Pancreas (tissue), 10 donors: ENCODE measurements around the gene MVB12A. TPM values are rescaled to one million over a fixed set of nuclear protein-coding genes. Genes with fewer than 3 reads are reported as not detected.

Source experiments
- ATAC-seq, 4 donors: fragments of 200-7000 bp; cut with Tn5 transposase; one replicate each; pipeline versions ENCODE4 v1.8.0 to v1.9.1; 2020; ENCODE audit warnings: mild to moderate bottlenecking in 4 of 4, moderate library complexity in 4 of 4
- DNase-seq, 6 donors: peaks; one replicate each; pipeline ENCODE4 v3.0.0-alpha.2; 2020
- FAIRE-seq: peaks from 2 replicates; lab custom pipeline; 2012; peaks lifted over from hg19 to GRCh38; lab: Jason Lieb, UNC
- H3K27ac ChIP-seq, 4 donors: fragments of 200-600 bp; sonication (generic); 1 replicate in 3 of 4; 2 replicates in 1 of 4; pipeline versions ENCODE4 v1.5.0 to v1.8.0; 2020
- H3K27me3 ChIP-seq, 4 donors: fragments of 200-600 bp; one replicate each; pipeline ENCODE4 v1.8.0; 2021
- H3K36me3 ChIP-seq, 3 donors: fragments of 200-600 bp; sonication (generic) in 1 of 3; one replicate each; pipeline versions ENCODE4 v1.5.0 to v1.8.0; 2020 to 2021
- H3K4me1 ChIP-seq, 3 donors: fragments of 200-600 bp; one replicate each; pipeline ENCODE4 v1.8.0; 2021
- H3K4me3 ChIP-seq, 4 donors: fragments of 200-600 bp; sonication (generic) in 2 of 4; one replicate each; pipeline versions ENCODE4 v1.5.0 to v1.8.0; 2020 to 2021
- H3K9me3 ChIP-seq, 4 donors: fragments of 200-600 bp; one replicate each; pipeline ENCODE4 v1.8.0; 2021
- WGBS, 2 donors: extraction: QIAGEN DNeasy Blood & Tissue Kit; methylation state at CpG; one replicate each; pipeline ENCODE4 v1.1.7; 2013; 5-methylcytosine and 5-hydroxymethylcytosine counted together
- intact Hi-C, 3 donors: fragments of 100-400 bp; cut with DNase I; formaldehyde crosslinking; loops; one replicate each; pipeline versions ENCODE4 v1.11.1 to v1.14.2; 2022
- polyA plus RNA-seq, 2 donors: library from polyadenylated mRNA; stranded (reverse); fragments of 200-250 nt; gene quantifications; one replicate each; pipeline ENCODE4 v1.2.3, GENCODE V29; 2013
- total RNA-seq, 6 donors: library from RNA; stranded (reverse); fragmentation: NEBNext Ultra II Directional in 4 of 6; extraction: Animal tissue kit (Norgen Biotek cat#: 25700) in 4 of 6; gene quantifications; one replicate each; pipeline versions ENCODE4 v1.2.1 to v1.2.4, GENCODE V29; 2021 to 2023
- TF ChIP-seq, protein P1 (sequence below), 4 donors: fragments of 200-600 bp; sonication (generic) in 3 of 4; IDR thresholded peaks; one replicate each; pipeline versions ENCODE4 v1.5.0 to v1.8.0; 2021; ENCODE audit warnings: antibody characterized with exemption in 4 of 4
- donor health status: healthy with polysubstance abuse.
- donor health status: DM: no; HTN: no; CAD: no; lungs with moderate emphysema.
- donor health status: DM: no; HTN: no; CAD: no.
- donor health status: control.
- donor health status: control.
- donor health status: Bipolar disorder and iron deficiency.
- donor health status: DM: yes; HTN: yes; CAD: no.
- donor health status: DM: no; HTN: no; CAD: no.
- donor health status: DM: no; HTN: no; CAD: no.
- donor health status: DM: yes; HTN: yes; CAD: no.

The MVB12A gene
- total and polyA plus RNA-seq, 8 donors, result 20.6 to 58.7 (median 25.4) TPM

DNA sequence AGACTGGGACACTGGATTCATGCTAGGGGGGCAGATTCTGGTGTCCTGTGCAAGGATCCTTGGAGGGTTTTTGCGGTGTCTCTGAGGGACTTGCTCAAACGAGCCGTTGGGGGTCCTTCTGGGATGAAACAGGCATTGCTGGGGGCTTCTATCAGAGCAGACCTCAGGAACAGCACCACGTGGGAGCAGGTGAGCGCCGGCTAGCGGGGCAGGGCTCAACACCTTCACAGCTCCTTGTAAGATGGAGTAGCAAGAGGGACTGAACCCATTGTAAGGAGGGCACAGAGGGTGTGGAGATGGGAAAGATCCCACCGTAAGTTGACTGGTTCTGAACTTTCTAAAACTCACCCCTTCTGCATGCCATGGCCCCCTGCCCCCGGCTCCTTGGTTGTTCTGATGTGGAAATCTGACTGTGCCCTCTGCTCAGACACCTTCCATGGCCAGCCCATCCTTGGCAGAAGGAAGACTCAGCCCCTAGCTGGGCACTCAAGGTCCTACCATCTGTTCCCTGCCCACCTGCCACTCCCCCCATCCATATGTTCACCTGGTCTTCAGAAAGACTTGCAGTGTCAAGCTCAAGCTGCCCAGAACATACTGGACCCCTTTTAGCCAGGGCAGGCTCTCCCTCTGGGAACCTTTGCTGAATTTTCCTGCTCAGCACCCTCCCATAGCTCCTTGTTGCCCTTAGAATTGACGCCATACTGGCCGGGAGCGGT, 51.7 kb downstream of the MVB12A start:
- intact Hi-C loops, result no loop called here
- 53% methylated on average over 12 of the region's 12 CpGs for WGBS, 2 donors
- FAIRE-seq (no peak), ATAC-seq (no peak), DNase-seq (peak in 1 of 6 donors; percentile 32)
- Histone ChIP-seq H3K4me3 (peak overlapping the region in 3 of 4 donors; percentile 3 to 78 (median 77)), H3K9me3 (no peaks in the 10 kb centered on the region), H3K36me3 (no peaks in the 10 kb centered on the region), H3K4me1 (peaks cover 0 to 15% (median 0%) of the 10 kb centered on the region in 3 donors), H3K27ac (no peak overlapping the region), H3K27me3 (no peaks in the 10 kb centered on the region)
- TF ChIP-seq, protein P1, sequence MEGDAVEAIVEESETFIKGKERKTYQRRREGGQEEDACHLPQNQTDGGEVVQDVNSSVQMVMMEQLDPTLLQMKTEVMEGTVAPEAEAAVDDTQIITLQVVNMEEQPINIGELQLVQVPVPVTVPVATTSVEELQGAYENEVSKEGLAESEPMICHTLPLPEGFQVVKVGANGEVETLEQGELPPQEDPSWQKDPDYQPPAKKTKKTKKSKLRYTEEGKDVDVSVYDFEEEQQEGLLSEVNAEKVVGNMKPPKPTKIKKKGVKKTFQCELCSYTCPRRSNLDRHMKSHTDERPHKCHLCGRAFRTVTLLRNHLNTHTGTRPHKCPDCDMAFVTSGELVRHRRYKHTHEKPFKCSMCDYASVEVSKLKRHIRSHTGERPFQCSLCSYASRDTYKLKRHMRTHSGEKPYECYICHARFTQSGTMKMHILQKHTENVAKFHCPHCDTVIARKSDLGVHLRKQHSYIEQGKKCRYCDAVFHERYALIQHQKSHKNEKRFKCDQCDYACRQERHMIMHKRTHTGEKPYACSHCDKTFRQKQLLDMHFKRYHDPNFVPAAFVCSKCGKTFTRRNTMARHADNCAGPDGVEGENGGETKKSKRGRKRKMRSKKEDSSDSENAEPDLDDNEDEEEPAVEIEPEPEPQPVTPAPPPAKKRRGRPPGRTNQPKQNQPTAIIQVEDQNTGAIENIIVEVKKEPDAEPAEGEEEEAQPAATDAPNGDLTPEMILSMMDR (IDR thresholded peaks at IDR 0.05), result no peak

DNA sequence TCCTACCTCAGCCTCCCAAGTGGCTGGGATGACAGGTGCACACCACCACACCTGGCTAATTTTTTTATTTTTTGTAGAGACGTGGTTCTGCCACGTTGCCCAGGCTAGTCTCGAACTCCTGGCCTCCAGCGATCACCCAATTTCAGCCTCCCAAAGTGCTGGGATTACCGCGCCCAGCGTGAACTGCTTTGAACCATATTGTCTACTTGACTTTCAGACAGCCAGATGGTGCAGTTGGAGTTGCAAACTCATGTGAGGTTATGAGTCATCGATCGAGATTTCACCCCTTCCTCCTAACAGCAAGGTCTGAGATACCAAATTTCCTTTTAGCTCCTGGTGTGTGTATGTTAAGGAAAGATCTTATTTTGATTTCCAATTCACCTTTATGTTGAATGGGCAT, 53.2 kb downstream of the MVB12A start:
- Histone ChIP-seq H3K27ac (peak overlapping the region in 2 of 4 donors; percentile 23 to 27), H3K4me3 (no peak overlapping the region), H3K36me3 (no peaks in the 10 kb centered on the region), H3K9me3 (no peaks in the 10 kb centered on the region), H3K27me3 (no peaks in the 10 kb centered on the region), H3K4me1 (peaks cover 0 to 15% (median 0%) of the 10 kb centered on the region in 3 donors)
- no peak for DNase-seq
- ATAC-seq, result no peak
- TF ChIP-seq, protein P1 (IDR thresholded peaks at IDR 0.05), result no peak
- 87 to 90% methylated on average over 9 of the region's 9 CpGs for WGBS, 2 donors
- intact Hi-C loops, result no loop called here
- no peak for FAIRE-seq

Other genes starting within 250 kb of the MVB12A start
- 10 to 100 TPM; 12.8 to 22.4 (median 16.4) TPM for gene USE1, start 204.7 kb upstream of the MVB12A start, total RNA-seq
- 10 to 100 TPM; 43.3 to 46.6 TPM for gene USE1, start 204.7 kb upstream of the MVB12A start, polyA plus RNA-seq
- 10 to 100 TPM; 13.4 to 19.6 (median 16.9) TPM for gene OCEL1, start 193.8 kb upstream of the MVB12A start, total RNA-seq
- 10 to 100 TPM; 20.9 to 28.4 TPM for gene OCEL1, start 193.8 kb upstream of the MVB12A start, polyA plus RNA-seq
- 10 to 100 TPM; 32.5 to 51.2 (median 39.7) TPM for gene NR2F6, start 174.1 kb upstream of the MVB12A start, total RNA-seq
- 10 to 100 TPM; 21.3 to 23.5 TPM for gene NR2F6, start 174.1 kb upstream of the MVB12A start, polyA plus RNA-seq
- 1 to 10 TPM; 1.2 to 2.9 (median 1.8) TPM for gene USHBP1, start 155.3 kb upstream of the MVB12A start, total RNA-seq
- 10 to 100 TPM in 1 of 2 donors, 1 to 10 TPM in 1; 9.3 to 11.1 TPM for gene USHBP1, start 155.3 kb upstream of the MVB12A start, polyA plus RNA-seq
- 10 to 100 TPM; 25.5 to 46.8 (median 31.8) TPM for gene BABAM1, start 152.6 kb upstream of the MVB12A start, total RNA-seq
- 10 to 100 TPM; 64.1 to 71.1 TPM for gene BABAM1, start 152.6 kb upstream of the MVB12A start, polyA plus RNA-seq
- gene ANKLE1, start 138.1 kb upstream of the MVB12A start, total RNA-seq, result under 1 TPM in 5 of 6 donors, not detected in 1; 0.04 to 0.59 (median 0.12) TPM
- gene ANKLE1, start 138.1 kb upstream of the MVB12A start, polyA plus RNA-seq, result under 1 TPM; 0.23 to 0.35 TPM
- 1 to 10 TPM; 5.2 to 8.6 (median 6.0) TPM for gene ABHD8, start 116.6 kb upstream of the MVB12A start, total RNA-seq
- 1 to 10 TPM; 8.5 TPM for gene ABHD8, start 116.6 kb upstream of the MVB12A start, polyA plus RNA-seq
- gene MRPL34, start 114.2 kb upstream of the MVB12A start, total RNA-seq, result 10 to 100 TPM; 32.4 to 41.9 (median 37.1) TPM
- gene MRPL34, start 114.2 kb upstream of the MVB12A start, polyA plus RNA-seq, result 10 to 100 TPM; 42.9 to 78.1 TPM
- gene DDA1, start 110.5 kb upstream of the MVB12A start, total RNA-seq, result 10 to 100 TPM in 3 of 6 donors, 1 to 10 TPM in 3; 6.1 to 12.4 (median 9.3) TPM
- 10 to 100 TPM; 21.4 to 25.4 TPM for gene DDA1, start 110.5 kb upstream of the MVB12A start, polyA plus RNA-seq
- gene ANO8, start 85.2 kb upstream of the MVB12A start, total RNA-seq, result 10 to 100 TPM in 1 of 6 donors, 1 to 10 TPM in 5; 4.9 to 10.2 (median 5.4) TPM
- 10 to 100 TPM in 1 of 2 donors, 1 to 10 TPM in 1; 7.1 to 19.0 TPM for gene ANO8, start 85.2 kb upstream of the MVB12A start, polyA plus RNA-seq
- 10 to 100 TPM in 3 of 6 donors, 1 to 10 TPM in 3; 9.1 to 15.2 (median 11.2) TPM for gene GTPBP3, start 82.5 kb upstream of the MVB12A start, total RNA-seq
- gene GTPBP3, start 82.5 kb upstream of the MVB12A start, polyA plus RNA-seq, result 10 to 100 TPM; 17.9 to 28.2 TPM
- gene PLVAP, start 42.7 kb upstream of the MVB12A start, total RNA-seq, result 10 to 100 TPM; 32.0 to 86.5 (median 58.4) TPM
- 10 to 100 TPM; 70.5 to 87.6 TPM for gene PLVAP, start 42.7 kb upstream of the MVB12A start, polyA plus RNA-seq
- gene CCDC194, start 25.9 kb upstream of the MVB12A start, total RNA-seq, result under 1 TPM in 2 of 6 donors, not detected in 4; 0.23 to 0.56 TPM
- gene CCDC194, start 25.9 kb upstream of the MVB12A start, polyA plus RNA-seq, result not detected
- 10 to 100 TPM in 4 of 6 donors, 1 to 10 TPM in 2; 3.9 to 34.6 (median 15.4) TPM for gene BST2, start 14.4 kb upstream of the MVB12A start, total RNA-seq
- 10 to 100 TPM; 15.7 to 17.3 TPM for gene BST2, start 14.4 kb upstream of the MVB12A start, polyA plus RNA-seq
- under 1 TPM; 0.13 to 1.00 (median 0.46) TPM for gene TMEM221, start 28.6 kb downstream of the MVB12A start, total RNA-seq
- gene TMEM221, start 28.6 kb downstream of the MVB12A start, polyA plus RNA-seq, result under 1 TPM; 0.16 to 0.42 TPM
- gene NXNL1, start 40.9 kb downstream of the MVB12A start, total RNA-seq, result not detected
- gene NXNL1, start 40.9 kb downstream of the MVB12A start, polyA plus RNA-seq, result under 1 TPM in 1 of 2 donors, not detected in 1; 0.19 TPM
- 10 to 100 TPM in 3 of 6 donors, 1 to 10 TPM in 3; 9.4 to 18.1 (median 10.2) TPM for gene SLC27A1, start 50.5 kb downstream of the MVB12A start, total RNA-seq
- gene SLC27A1, start 50.5 kb downstream of the MVB12A start, polyA plus RNA-seq, result 10 to 100 TPM; 31.4 to 37.1 TPM
- 10 to 100 TPM; 28.8 to 53.8 (median 46.6) TPM for gene PGLS, start 91.6 kb downstream of the MVB12A start, total RNA-seq
- 10 to 100 TPM; 53.6 to 65.8 TPM for gene PGLS, start 91.6 kb downstream of the MVB12A start, polyA plus RNA-seq
- gene COLGALT1, start 135.6 kb downstream of the MVB12A start, total RNA-seq, result 10 to 100 TPM; 13.5 to 50.6 (median 19.5) TPM
- 10 to 100 TPM; 27.6 to 34.4 TPM for gene COLGALT1, start 135.6 kb downstream of the MVB12A start, polyA plus RNA-seq